Esophagus muscularis mucosa (tissue), 4 donors: ENCODE data around the gene TAF6L. TPM values are rescaled to one million over a fixed set of nuclear protein-coding genes. Genes with fewer than 3 reads are reported as not detected.
"Not testable (repeated sequence)": the region's sequence is repeated elsewhere in the genome, so short reads cannot be mapped to it uniquely, and the experiment has no call there.

Source experiments
- DNase-seq: peaks from one replicate; pipeline ENCODE4 v3.0.0-alpha.2; 2017; ENCODE audit errors: extremely low spot score
- H3K27ac ChIP-seq, 4 donors: fragments of 200-600 bp; sonication (generic); replicated peaks in 1 of 4; 1 replicate in 3 of 4; 2 replicates in 1 of 4; pipeline ENCODE4 v1.5.1; 2016 to 2019; ENCODE audit warnings: mild to moderate bottlenecking in 1 of 4
- H3K27me3 ChIP-seq, 4 donors: fragments of 200-600 bp; sonication (generic); one replicate each; pipeline versions ENCODE4 v1.5.1 to v1.6.0; 2016 to 2019
- H3K36me3 ChIP-seq, 4 donors: fragments of 200-600 bp; sonication (generic); one replicate each; pipeline ENCODE4 v1.5.1; 2016 to 2019
- H3K4me1 ChIP-seq, 4 donors: fragments of 200-600 bp; sonication (generic); one replicate each; pipeline ENCODE4 v1.5.1; 2016 to 2019
- H3K4me3 ChIP-seq, 4 donors: fragments of 200-600 bp; sonication (generic); 1 replicate in 2 of 4; 2 replicates in 2 of 4; pipeline ENCODE4 v1.5.1; 2016 to 2019; ENCODE audit warnings: mild to moderate bottlenecking in 4 of 4, moderate library complexity in 1 of 4
- H3K9me3 ChIP-seq, 4 donors: fragments of 200-600 bp; sonication (generic); 1 replicate in 3 of 4; 2 replicates in 1 of 4; pipeline ENCODE4 v1.5.1; 2016 to 2019
- CTCF ChIP-seq, 3 experiments: fragments of 200-600 bp in 2 of 3; fragments of 450-650 bp in 1 of 3; sonication (generic) in 2 of 3; IDR thresholded peaks; one replicate each; pipeline ENCODE4 v1.5.1; 2017 to 2019; ENCODE audit warnings: antibody characterized with exemption in 3 of 3, mild to moderate bottlenecking in 2 of 3, moderate library complexity in 1 of 3
- EP300 ChIP-seq: sonication (generic); formaldehyde crosslinking; IDR thresholded peaks from one replicate; pipeline ENCODE4 v1.6.1; 2017; ENCODE audit warnings: antibody characterized with exemption
- POLR2A ChIP-seq: fragments of 450-650 bp; IDR thresholded peaks from one replicate; pipeline ENCODE4 v1.6.1; 2017; ENCODE audit warnings: antibody characterized with exemption, moderate library complexity, mild to moderate bottlenecking, low read depth
- POLR2AphosphoS5 ChIP-seq, 2 donors: sonication (generic); formaldehyde crosslinking; IDR thresholded peaks; one replicate each; pipeline ENCODE4 v1.6.1; 2017; ENCODE audit warnings: antibody characterized with exemption in 2 of 2
- WGBS: methylation state at CpG from one replicate; pipeline ENCODE4 v1.1.5; 2018; 5-methylcytosine and 5-hydroxymethylcytosine counted together
- intact Hi-C: fragments of 100-400 bp; cut with DNase I; formaldehyde crosslinking; loops from one replicate; pipeline ENCODE4 v1.15.1; 2023
- total RNA-seq, 4 donors: library from RNA; depleted of rRNA; stranded (reverse); fragments of >200 nt; gene quantifications; one replicate each; pipeline versions ENCODE4 v1.1.0 to v1.2.1, GENCODE V29; 2016

The TAF6L gene
- total RNA-seq, 4 donors from 2014 or later = 12.0 to 27.2 (median 14.6) TPM

GRCh38 chr11:62728171-62728988, 42.8 kb upstream of the TAF6L start, which contains the start of gene TTC9C:
Gene TTC9C (plus strand): TSS chr11:62728486. CDS start chr11:62728849, 363 bp downstream.
- Histone ChIP-seq H3K9me3 (no peaks in the 10 kb centered on the region), H3K36me3 (peaks cover 8 to 41% (median 20%) of the 10 kb centered on the region in 4 donors), H3K4me3 (peak within 1 kb of the TSS; percentile 85 to 94 (median 90)), H3K27ac (peak within 1 kb of the TSS; percentile 89 to 97 (median 94)), H3K27me3 (no peaks in the 10 kb centered on the region), H3K4me1 (peaks cover 45 to 76% (median 64%) of the 10 kb centered on the region in 4 donors)
- TF ChIP-seq EP300 (no peak), CTCF (IDR thresholded peaks at IDR 0.05) (no peak), POLR2AphosphoS5 (IDR thresholded peaks at IDR 0.05) (peak; percentile 77 to 95), POLR2A (peak; percentile 76)
- intact Hi-C loops = no loop called here
- under 1% methylated on average over 27 of the region's 29 CpGs for WGBS
- peak; percentile 97 for DNase-seq

GRCh38 chr11:62730076-62730475, 41.1 kb upstream of the TAF6L start:
- peaks cover 6 to 50% (median 28%) of the 10 kb centered on the region in 4 donors for H3K36me3 ChIP-seq
- intact Hi-C loops, H3K27me3 ChIP-seq, DNase-seq, H3K9me3 ChIP-seq: not testable (repeated sequence)
- H3K4me1 ChIP-seq = peaks cover 28 to 59% (median 47%) of the 10 kb centered on the region in 4 donors
- peak overlapping the region in 3 of 4 donors; percentile 3 to 97 (median 89) for H3K27ac ChIP-seq
- WGBS = 86% methylated on average over 14 of the region's 14 CpGs
- peak overlapping the region in 3 of 4 donors; percentile 85 to 94 (median 91) for H3K4me3 ChIP-seq

GRCh38 chr11:62732830-62733229, 38.4 kb upstream of the TAF6L start:
- Histone ChIP-seq H3K4me3 (no peak overlapping the region), H3K27me3 (no peaks in the 10 kb centered on the region), H3K36me3 (peaks cover 13 to 77% (median 52%) of the 10 kb centered on the region in 4 donors), H3K4me1 (peaks cover 20 to 46% (median 36%) of the 10 kb centered on the region in 4 donors), H3K9me3 (no peaks in the 10 kb centered on the region), H3K27ac (no peak overlapping the region)
- intact Hi-C loops = no loop called here
- TF ChIP-seq POLR2A (no peak), POLR2AphosphoS5 (IDR thresholded peaks at IDR 0.05) (no peak), EP300 (no peak), CTCF (IDR thresholded peaks at IDR 0.05) (no peak)
- no peak for DNase-seq
- WGBS = 77% methylated on average over 2 of the region's 2 CpGs

GRCh38 chr11:62737196-62737595, 34.0 kb upstream of the TAF6L start:
- Histone ChIP-seq H3K27me3 (no peaks in the 10 kb centered on the region), H3K4me3 (no peak overlapping the region), H3K4me1 (peaks cover 0 to 12% (median 5%) of the 10 kb centered on the region in 4 donors), H3K9me3 (no peaks in the 10 kb centered on the region), H3K27ac (no peak overlapping the region), H3K36me3 (peaks cover 34 to 99% (median 77%) of the 10 kb centered on the region in 4 donors)
- DNase-seq = no peak
- intact Hi-C loops = no loop called here
- TF ChIP-seq EP300 (no peak), CTCF (IDR thresholded peaks at IDR 0.05) (no peak), POLR2A (no peak), POLR2AphosphoS5 (IDR thresholded peaks at IDR 0.05) (no peak)

- DNase-seq = no peak
- Histone ChIP-seq H3K27ac (peak overlapping the region in 1 of 4 donors; percentile 7), H3K9me3 (no peaks in the 10 kb centered on the region), H3K27me3 (no peaks in the 10 kb centered on the region), H3K4me1 (peaks cover 2 to 30% (median 23%) of the 10 kb centered on the region in 4 donors), H3K36me3 (peaks cover 10 to 24% (median 22%) of the 10 kb centered on the region in 4 donors), H3K4me3 (no peak overlapping the region)
- WGBS = 87% methylated on average over 9 of the region's 9 CpGs
- TF ChIP-seq POLR2A = no peak
- TF ChIP-seq EP300 = no peak
- no peak for TF ChIP-seq CTCF (IDR thresholded peaks at IDR 0.05)
- TF ChIP-seq POLR2AphosphoS5 (IDR thresholded peaks at IDR 0.05) = no peak
- intact Hi-C loops = no loop called here
Measured at GRCh38 chr11:62747475-62748160, 23.6 kb upstream of the TAF6L start.

GRCh38 chr11:62749931-62750330, 21.3 kb upstream of the TAF6L start:
- intact Hi-C loops, H3K27me3 ChIP-seq, DNase-seq, H3K4me3 ChIP-seq, H3K27ac ChIP-seq, H3K9me3 ChIP-seq: not testable (repeated sequence)
- peaks cover 10 to 28% (median 27%) of the 10 kb centered on the region in 4 donors for H3K36me3 ChIP-seq
- 93% methylated on average over 4 of the region's 5 CpGs for WGBS
- H3K4me1 ChIP-seq = peaks cover 17 to 48% (median 40%) of the 10 kb centered on the region in 4 donors
